GM23338 (cell line): ENCODE results near the gene LDHB.

Source experiments
- CREB1 ChIP-seq: fragments of 250-450 bp; sonication (Bioruptor Pico); IDR thresholded peaks from 2 replicates; pipeline ENCODE4 v1.5.0; 2020; ENCODE audit warnings: low read depth, mild to moderate bottlenecking, moderate library complexity
- EZH2 ChIP-seq: fragments of 200-600 bp; sonication (generic); IDR thresholded peaks from one replicate; pipeline ENCODE4 v1.8.0; 2017; ENCODE audit warnings: antibody characterized with exemption, mild to moderate bottlenecking, low read depth; ENCODE audit not compliant: unreplicated experiment
- EZH2phosphoT487 ChIP-seq: fragments of 200-600 bp; sonication (generic); IDR thresholded peaks from one replicate; pipeline ENCODE4 v1.8.1; 2018; ENCODE audit warnings: antibody characterized with exemption; ENCODE audit not compliant: unreplicated experiment
- JUNB ChIP-seq: IDR thresholded peaks from one replicate; pipeline ENCODE4 v1.6.1; 2016; ENCODE audit warnings: antibody characterized with exemption; ENCODE audit not compliant: unreplicated experiment
- NANOG ChIP-seq: IDR thresholded peaks from 2 replicates; pipeline ENCODE4 v1.6.1; 2016; ENCODE audit warnings: antibody characterized with exemption, borderline replicate concordance
- POLR2AphosphoS5 ChIP-seq: IDR thresholded peaks from 2 replicates; pipeline ENCODE4 v1.6.1; 2016; ENCODE audit warnings: antibody characterized with exemption, low read depth
- STAT1 ChIP-seq: IDR thresholded peaks from one replicate; pipeline ENCODE4 v1.6.1; 2016; ENCODE audit warnings: antibody characterized with exemption; ENCODE audit not compliant: unreplicated experiment
- ZNF114 ChIP-seq: fragments of 250-450 bp; sonication (Bioruptor Pico); IDR thresholded peaks from 2 replicates; pipeline ENCODE4 v1.5.0; 2020; ENCODE audit warnings: mild to moderate bottlenecking, moderate library complexity
- TF ChIP-seq, protein P1 (sequence below), 2 experiments: fragments of 200-600 bp in 1 of 2; sonication (generic) in 1 of 2; conservative IDR thresholded peaks; 2 replicates each; pipeline versions ENCODE4 v1.5.1 to v1.6.1; 2016 to 2017; ENCODE audit warnings: antibody characterized with exemption in 2 of 2, low read depth in 2 of 2, mild to moderate bottlenecking in 2 of 2, moderate library complexity in 1 of 2
- TF ChIP-seq, protein P2 (sequence below): IDR thresholded peaks from one replicate; pipeline ENCODE4 v1.6.1; 2018; ENCODE audit warnings: antibody characterized with exemption; ENCODE audit not compliant: unreplicated experiment
- TF ChIP-seq, protein P3 (sequence below): fragments of 250-450 bp; sonication (Bioruptor Pico); IDR thresholded peaks from 2 replicates; pipeline ENCODE4 v1.5.0; 2020; ENCODE audit warnings: mild to moderate bottlenecking, moderate library complexity
- TF ChIP-seq, protein P4 (sequence below): IDR thresholded peaks from 2 replicates; pipeline ENCODE4 v1.6.1; 2016; ENCODE audit warnings: antibody characterized with exemption

DNA sequence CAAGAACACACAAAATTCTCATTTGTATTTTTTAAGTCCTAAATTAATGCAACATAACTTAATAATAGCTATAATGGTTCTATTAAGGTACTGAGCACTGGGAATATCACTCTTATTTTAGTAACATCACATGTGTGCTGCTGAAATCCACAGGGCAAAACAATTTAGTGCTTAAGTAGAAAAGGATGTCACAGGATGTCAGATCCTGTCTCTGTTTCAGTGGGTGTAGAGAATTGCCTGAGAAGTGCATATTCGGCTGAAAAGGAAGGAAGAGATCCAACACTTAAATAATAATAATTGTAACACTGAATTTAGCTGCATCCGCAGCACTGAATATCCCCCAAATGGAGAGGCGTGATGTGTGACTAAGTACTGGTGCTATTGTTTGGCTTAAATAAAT, 8.6 kb downstream of the LDHB start:
- TF ChIP-seq, protein P1, sequence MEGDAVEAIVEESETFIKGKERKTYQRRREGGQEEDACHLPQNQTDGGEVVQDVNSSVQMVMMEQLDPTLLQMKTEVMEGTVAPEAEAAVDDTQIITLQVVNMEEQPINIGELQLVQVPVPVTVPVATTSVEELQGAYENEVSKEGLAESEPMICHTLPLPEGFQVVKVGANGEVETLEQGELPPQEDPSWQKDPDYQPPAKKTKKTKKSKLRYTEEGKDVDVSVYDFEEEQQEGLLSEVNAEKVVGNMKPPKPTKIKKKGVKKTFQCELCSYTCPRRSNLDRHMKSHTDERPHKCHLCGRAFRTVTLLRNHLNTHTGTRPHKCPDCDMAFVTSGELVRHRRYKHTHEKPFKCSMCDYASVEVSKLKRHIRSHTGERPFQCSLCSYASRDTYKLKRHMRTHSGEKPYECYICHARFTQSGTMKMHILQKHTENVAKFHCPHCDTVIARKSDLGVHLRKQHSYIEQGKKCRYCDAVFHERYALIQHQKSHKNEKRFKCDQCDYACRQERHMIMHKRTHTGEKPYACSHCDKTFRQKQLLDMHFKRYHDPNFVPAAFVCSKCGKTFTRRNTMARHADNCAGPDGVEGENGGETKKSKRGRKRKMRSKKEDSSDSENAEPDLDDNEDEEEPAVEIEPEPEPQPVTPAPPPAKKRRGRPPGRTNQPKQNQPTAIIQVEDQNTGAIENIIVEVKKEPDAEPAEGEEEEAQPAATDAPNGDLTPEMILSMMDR (conservative IDR thresholded peaks at IDR 0.05; ENCODE audit: low read depth in 2 of 2) = no peak
- TF ChIP-seq EZH2 (no peak), POLR2AphosphoS5 (peak; percentile 10; the same call in 1 of the 2 replicates), EZH2phosphoT487 (no peak), NANOG (no peak), STAT1 (no peak), CREB1 (no peak), JUNB (no peak), ZNF114 (no peak)
- TF ChIP-seq, protein P2, sequence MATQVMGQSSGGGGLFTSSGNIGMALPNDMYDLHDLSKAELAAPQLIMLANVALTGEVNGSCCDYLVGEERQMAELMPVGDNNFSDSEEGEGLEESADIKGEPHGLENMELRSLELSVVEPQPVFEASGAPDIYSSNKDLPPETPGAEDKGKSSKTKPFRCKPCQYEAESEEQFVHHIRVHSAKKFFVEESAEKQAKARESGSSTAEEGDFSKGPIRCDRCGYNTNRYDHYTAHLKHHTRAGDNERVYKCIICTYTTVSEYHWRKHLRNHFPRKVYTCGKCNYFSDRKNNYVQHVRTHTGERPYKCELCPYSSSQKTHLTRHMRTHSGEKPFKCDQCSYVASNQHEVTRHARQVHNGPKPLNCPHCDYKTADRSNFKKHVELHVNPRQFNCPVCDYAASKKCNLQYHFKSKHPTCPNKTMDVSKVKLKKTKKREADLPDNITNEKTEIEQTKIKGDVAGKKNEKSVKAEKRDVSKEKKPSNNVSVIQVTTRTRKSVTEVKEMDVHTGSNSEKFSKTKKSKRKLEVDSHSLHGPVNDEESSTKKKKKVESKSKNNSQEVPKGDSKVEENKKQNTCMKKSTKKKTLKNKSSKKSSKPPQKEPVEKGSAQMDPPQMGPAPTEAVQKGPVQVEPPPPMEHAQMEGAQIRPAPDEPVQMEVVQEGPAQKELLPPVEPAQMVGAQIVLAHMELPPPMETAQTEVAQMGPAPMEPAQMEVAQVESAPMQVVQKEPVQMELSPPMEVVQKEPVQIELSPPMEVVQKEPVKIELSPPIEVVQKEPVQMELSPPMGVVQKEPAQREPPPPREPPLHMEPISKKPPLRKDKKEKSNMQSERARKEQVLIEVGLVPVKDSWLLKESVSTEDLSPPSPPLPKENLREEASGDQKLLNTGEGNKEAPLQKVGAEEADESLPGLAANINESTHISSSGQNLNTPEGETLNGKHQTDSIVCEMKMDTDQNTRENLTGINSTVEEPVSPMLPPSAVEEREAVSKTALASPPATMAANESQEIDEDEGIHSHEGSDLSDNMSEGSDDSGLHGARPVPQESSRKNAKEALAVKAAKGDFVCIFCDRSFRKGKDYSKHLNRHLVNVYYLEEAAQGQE = no peak
- TF ChIP-seq, protein P3, sequence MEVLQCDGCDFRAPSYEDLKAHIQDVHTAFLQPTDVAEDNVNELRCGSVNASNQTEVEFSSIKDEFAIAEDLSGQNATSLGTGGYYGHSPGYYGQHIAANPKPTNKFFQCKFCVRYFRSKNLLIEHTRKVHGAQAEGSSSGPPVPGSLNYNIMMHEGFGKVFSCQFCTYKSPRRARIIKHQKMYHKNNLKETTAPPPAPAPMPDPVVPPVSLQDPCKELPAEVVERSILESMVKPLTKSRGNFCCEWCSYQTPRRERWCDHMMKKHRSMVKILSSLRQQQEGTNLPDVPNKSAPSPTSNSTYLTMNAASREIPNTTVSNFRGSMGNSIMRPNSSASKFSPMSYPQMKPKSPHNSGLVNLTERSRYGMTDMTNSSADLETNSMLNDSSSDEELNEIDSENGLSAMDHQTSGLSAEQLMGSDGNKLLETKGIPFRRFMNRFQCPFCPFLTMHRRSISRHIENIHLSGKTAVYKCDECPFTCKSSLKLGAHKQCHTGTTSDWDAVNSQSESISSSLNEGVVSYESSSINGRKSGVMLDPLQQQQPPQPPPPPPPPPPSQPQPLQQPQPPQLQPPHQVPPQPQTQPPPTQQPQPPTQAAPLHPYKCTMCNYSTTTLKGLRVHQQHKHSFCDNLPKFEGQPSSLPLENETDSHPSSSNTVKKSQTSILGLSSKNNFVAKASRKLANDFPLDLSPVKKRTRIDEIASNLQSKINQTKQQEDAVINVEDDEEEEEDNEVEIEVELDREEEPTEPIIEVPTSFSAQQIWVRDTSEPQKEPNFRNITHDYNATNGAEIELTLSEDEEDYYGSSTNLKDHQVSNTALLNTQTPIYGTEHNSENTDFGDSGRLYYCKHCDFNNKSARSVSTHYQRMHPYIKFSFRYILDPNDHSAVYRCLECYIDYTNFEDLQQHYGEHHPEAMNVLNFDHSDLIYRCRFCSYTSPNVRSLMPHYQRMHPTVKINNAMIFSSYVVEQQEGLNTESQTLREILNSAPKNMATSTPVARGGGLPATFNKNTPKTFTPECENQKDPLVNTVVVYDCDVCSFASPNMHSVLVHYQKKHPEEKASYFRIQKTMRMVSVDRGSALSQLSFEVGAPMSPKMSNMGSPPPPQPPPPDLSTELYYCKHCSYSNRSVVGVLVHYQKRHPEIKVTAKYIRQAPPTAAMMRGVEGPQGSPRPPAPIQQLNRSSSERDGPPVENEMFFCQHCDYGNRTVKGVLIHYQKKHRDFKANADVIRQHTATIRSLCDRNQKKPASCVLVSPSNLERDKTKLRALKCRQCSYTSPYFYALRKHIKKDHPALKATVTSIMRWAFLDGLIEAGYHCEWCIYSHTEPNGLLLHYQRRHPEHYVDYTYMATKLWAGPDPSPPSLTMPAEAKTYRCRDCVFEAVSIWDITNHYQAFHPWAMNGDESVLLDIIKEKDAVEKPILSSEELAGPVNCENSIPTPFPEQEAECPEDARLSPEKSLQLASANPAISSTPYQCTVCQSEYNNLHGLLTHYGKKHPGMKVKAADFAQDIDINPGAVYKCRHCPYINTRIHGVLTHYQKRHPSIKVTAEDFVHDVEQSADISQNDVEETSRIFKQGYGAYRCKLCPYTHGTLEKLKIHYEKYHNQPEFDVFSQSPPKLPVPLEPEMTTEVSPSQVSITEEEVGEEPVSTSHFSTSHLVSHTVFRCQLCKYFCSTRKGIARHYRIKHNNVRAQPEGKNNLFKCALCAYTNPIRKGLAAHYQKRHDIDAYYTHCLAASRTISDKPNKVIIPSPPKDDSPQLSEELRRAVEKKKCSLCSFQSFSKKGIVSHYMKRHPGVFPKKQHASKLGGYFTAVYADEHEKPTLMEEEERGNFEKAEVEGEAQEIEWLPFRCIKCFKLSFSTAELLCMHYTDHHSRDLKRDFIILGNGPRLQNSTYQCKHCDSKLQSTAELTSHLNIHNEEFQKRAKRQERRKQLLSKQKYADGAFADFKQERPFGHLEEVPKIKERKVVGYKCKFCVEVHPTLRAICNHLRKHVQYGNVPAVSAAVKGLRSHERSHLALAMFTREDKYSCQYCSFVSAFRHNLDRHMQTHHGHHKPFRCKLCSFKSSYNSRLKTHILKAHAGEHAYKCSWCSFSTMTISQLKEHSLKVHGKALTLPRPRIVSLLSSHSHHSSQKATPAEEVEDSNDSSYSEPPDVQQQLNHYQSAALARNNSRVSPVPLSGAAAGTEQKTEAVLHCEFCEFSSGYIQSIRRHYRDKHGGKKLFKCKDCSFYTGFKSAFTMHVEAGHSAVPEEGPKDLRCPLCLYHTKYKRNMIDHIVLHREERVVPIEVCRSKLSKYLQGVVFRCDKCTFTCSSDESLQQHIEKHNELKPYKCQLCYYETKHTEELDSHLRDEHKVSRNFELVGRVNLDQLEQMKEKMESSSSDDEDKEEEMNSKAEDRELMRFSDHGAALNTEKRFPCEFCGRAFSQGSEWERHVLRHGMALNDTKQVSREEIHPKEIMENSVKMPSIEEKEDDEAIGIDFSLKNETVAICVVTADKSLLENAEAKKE (CRISPR knock-in tag) = no peak
- TF ChIP-seq, protein P4, sequence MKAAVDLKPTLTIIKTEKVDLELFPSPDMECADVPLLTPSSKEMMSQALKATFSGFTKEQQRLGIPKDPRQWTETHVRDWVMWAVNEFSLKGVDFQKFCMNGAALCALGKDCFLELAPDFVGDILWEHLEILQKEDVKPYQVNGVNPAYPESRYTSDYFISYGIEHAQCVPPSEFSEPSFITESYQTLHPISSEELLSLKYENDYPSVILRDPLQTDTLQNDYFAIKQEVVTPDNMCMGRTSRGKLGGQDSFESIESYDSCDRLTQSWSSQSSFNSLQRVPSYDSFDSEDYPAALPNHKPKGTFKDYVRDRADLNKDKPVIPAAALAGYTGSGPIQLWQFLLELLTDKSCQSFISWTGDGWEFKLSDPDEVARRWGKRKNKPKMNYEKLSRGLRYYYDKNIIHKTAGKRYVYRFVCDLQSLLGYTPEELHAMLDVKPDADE = no peak
